OCI-LY1 (cell line): ENCODE results near the gene KRT17.

Experiments used
- EZH2 ChIP-seq: fragments of 200-600 bp; sonication (generic), shearing (Covaris generic); IDR thresholded peaks from 2 replicates; pipeline ENCODE4 v1.8.0; 2017; ENCODE audit warnings: borderline replicate concordance, mixed run types, mild to moderate bottlenecking, antibody characterized with exemption, low read length, moderate library complexity, mixed read lengths
- TF ChIP-seq, protein P1 (sequence below): fragments of 200-600 bp; sonication (generic), shearing (Covaris generic); IDR thresholded peaks from 2 replicates; pipeline ENCODE4 v1.5.1; 2017; ENCODE audit warnings: mild to moderate bottlenecking, antibody characterized with exemption, low read length, moderate library complexity, mixed read lengths

GRCh38 chr17:41664587-41665565, 40.5 kb upstream of the KRT17 start:
- TF ChIP-seq, protein P1, sequence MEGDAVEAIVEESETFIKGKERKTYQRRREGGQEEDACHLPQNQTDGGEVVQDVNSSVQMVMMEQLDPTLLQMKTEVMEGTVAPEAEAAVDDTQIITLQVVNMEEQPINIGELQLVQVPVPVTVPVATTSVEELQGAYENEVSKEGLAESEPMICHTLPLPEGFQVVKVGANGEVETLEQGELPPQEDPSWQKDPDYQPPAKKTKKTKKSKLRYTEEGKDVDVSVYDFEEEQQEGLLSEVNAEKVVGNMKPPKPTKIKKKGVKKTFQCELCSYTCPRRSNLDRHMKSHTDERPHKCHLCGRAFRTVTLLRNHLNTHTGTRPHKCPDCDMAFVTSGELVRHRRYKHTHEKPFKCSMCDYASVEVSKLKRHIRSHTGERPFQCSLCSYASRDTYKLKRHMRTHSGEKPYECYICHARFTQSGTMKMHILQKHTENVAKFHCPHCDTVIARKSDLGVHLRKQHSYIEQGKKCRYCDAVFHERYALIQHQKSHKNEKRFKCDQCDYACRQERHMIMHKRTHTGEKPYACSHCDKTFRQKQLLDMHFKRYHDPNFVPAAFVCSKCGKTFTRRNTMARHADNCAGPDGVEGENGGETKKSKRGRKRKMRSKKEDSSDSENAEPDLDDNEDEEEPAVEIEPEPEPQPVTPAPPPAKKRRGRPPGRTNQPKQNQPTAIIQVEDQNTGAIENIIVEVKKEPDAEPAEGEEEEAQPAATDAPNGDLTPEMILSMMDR, result no peak
- TF ChIP-seq EZH2, result no peak
